Measurements from ENCODE around the gene ERG.

Gene ERG

DNA sequence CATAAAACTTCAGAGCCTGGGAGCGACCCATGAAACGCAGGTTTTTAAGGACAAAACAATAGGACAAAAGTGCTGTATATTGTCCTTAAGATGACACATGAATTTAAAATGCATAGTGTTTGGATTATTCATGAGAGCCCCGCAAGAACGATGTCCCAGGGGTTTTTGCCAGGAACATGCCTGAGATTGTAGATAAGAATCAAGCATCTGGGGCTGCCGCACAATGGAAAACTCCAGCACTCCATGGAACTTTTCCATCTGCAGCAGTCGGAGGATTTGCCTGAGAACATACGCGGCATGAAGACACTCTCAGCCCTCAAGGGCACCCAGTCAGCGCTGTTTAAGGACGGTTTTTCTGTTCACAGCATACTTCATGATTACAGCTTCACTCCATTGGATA is 5.3 kb upstream of the ERG start:
- H3K4me3 ChIP-seq (ENCODE audit: low read length), result no peak overlapping the region
- DNase-seq (ENCODE audit: low read depth), result no peak
- TF ChIP-seq, protein P1, sequence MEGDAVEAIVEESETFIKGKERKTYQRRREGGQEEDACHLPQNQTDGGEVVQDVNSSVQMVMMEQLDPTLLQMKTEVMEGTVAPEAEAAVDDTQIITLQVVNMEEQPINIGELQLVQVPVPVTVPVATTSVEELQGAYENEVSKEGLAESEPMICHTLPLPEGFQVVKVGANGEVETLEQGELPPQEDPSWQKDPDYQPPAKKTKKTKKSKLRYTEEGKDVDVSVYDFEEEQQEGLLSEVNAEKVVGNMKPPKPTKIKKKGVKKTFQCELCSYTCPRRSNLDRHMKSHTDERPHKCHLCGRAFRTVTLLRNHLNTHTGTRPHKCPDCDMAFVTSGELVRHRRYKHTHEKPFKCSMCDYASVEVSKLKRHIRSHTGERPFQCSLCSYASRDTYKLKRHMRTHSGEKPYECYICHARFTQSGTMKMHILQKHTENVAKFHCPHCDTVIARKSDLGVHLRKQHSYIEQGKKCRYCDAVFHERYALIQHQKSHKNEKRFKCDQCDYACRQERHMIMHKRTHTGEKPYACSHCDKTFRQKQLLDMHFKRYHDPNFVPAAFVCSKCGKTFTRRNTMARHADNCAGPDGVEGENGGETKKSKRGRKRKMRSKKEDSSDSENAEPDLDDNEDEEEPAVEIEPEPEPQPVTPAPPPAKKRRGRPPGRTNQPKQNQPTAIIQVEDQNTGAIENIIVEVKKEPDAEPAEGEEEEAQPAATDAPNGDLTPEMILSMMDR (conservative IDR thresholded peaks at IDR 0.05; ENCODE audit: low read depth, low read length), result no peak

DNA sequence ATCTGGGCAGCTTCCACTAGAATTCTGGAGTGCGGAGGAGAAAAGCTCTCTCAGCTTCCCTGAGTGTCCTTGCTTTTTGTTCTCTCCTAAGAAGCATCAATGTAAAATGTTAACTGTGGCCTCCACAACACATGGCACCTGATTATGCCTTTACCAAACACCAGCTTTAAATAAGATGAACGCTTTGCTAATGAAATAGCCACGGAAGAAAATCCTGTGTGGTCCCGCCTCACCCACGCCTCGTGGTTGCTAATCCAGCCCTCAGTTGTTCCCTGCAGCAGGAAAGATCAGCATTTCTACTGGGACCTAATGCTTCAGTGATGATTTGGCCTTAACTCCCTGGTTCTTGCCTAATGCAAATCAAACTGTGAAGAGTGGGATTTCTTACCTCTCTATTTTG is 1.8 kb upstream of the ERG start:
- H3K4me3 ChIP-seq (ENCODE audit: low read length), result no peak overlapping the region
- no peak for DNase-seq (ENCODE audit: low read depth)
- TF ChIP-seq, protein P1 (conservative IDR thresholded peaks at IDR 0.05; ENCODE audit: low read depth, low read length), result no peak

DNA sequence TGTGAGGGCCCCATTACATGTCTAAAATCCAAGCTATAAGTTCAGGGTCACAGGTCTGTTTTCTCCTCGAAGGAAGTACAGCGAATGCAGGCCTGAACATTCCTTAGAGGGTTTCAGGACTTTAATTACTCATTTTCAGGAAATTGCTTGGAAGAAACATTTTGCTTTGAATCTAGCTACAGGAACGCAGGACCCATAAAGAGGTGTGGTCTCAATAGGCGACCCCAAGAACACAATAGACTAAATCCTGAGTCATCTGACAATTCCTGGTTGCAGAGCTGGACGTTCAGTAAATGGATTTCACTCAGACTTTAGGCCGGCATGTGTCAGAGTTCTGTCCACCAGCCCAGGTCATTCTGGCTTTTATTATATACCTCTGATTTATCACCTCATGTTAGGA is 1.0 kb upstream of the ERG start:
- TF ChIP-seq, protein P1 (conservative IDR thresholded peaks at IDR 0.05; ENCODE audit: low read depth, low read length), result no peak
- no peak overlapping the region for H3K4me3 ChIP-seq (ENCODE audit: low read length)
- no peak for DNase-seq (ENCODE audit: low read depth)

DNA sequence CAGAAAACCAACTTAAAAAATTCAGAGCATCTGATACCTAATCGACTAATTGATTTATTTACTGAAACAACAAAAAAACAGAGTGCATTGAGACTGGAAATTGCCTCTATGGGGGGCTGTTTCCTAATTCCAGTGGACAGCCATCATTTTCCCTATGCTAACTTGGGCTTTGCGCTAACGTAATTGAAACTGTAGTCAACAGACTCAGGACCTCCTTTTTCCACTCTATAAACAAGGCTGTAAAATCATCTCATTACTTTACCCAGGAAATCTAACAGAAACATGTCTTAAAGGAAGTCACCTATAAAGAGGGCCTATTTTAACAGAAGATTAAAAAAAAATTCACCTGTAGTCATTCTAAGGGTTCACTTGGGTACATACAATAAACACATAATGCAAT is 2.1 kb downstream of the ERG start:
- TF ChIP-seq, protein P1 (conservative IDR thresholded peaks at IDR 0.05; ENCODE audit: low read depth, low read length), result no peak
- H3K4me3 ChIP-seq (ENCODE audit: low read length), result no peak overlapping the region
- no peak for DNase-seq (ENCODE audit: low read depth)

DNA sequence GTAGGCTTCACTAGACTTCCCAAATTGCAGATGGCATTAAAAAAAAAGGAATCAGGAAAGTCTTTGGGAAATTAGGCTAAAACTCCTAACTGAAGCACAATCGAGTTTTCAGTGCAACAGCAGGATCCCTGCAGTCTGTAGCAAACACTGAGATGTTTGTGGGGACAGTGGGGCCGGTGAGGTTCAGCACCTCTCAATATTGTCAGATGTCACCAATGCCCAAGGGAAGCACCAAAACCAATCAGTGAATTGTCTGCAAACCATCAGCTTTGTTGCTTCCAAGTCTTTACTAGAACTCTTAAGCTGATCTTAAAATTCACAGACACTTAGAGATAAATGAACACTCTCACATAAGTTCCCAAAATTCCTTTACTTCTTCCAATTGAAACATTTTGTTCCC is 2.6 kb downstream of the ERG start:
- no peak for DNase-seq (ENCODE audit: low read depth)
- H3K4me3 ChIP-seq (ENCODE audit: low read length), result no peak overlapping the region
- TF ChIP-seq, protein P1 (conservative IDR thresholded peaks at IDR 0.05; ENCODE audit: low read depth, low read length), result no peak

DNA sequence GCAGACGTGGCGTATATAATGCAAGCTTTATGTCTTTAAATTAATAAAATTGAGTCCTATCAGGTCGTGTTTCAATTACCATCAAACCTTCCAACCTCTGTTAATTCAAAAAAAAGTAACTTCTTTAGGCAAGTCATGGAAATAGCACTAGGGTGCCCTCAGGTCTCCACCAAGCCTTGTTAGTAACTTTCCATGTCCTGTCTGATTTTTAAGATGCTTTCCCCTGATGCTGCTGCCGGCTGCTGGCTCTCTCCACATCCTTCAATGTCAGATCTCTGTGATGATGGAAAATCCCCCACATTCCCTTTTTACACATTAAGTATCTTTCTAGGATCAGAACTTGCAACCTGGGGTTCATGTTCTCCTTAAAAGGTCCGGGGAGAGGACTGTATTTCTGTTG is 3.0 kb downstream of the ERG start:
- TF ChIP-seq, protein P1 (conservative IDR thresholded peaks at IDR 0.05; ENCODE audit: low read depth, low read length), result no peak
- DNase-seq (ENCODE audit: low read depth), result no peak

DNA sequence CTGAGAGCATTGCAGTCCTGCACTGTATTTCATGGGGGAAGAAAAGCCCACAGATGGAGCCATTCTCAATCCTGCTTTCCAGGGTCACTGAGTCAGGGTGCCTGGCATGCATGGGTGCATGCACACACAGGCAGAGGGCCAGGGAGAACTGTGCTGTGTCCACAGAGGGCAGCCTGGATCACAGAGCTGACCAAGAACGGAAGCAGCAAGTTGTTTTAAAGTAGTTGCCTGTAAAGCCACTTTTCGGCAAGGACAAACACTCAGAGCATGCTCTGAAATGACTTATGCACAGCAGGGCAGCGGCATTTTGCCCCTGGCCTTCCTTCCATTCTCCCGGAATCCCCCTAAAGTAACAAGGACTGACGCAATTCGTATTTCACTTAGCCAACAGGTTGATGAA is 3.6 kb downstream of the ERG start:
- no peak for DNase-seq (ENCODE audit: low read depth)
- no peak overlapping the region for H3K4me3 ChIP-seq (ENCODE audit: low read length)
- TF ChIP-seq, protein P1 (conservative IDR thresholded peaks at IDR 0.05; ENCODE audit: low read depth, low read length), result no peak

More for the DNA sequence above, 3.0 kb downstream of the ERG start:
- H3K4me3 ChIP-seq (ENCODE audit: low read length), result no peak overlapping the region

Data from retinal pigment epithelial cell (primary cell).